HG03095 (cell line): ENCODE measurements around the gene SRD5A2.

Experiments used
- ATAC-seq: cut with Tn5 transposase; IDR thresholded peaks from one replicate; pipeline ENCODE4 v1.9.1; 2021; ENCODE audit warnings: moderate library complexity; ENCODE audit not compliant: unreplicated experiment

The SRD5A2 gene

DNA sequence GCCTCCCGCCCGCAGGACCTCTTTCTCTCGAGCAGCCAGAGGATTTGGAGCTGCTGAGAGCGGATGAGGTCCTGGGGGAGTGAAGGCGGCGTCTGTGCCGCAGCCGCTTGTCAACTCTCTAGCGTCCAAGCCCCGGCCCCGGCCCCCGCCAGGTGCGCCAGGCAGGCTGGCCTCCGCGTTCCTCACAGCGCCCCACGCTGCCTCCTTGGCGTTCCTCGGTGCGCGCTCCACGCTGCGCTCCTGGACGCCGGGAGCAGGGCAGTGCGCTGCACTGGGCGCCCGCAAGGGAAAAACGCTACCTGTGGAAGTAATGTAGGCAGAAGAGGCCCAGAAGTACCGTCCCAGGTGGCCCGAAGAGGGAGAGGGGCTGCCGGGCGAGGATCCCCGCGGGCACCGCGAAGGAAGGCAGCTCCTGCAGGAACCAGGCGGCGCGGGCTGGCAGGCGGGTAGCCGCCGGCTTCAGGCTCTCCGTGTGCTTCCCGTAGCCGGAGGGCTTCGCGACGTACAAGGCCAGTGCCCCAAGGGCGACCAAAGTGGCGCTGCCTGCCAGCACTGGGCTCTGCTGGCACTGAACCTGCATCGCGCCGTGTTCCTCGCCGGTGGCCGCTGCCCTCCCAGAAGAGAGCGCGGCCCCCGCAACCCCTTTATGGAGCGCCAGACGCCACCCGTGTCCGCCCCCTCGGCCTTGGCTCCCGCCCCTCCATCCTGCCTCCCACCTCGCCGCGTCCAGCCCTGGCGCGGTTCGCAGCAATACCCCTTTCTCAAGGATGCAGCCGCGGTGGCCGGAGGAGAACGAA, at the start of gene SRD5A2:
Gene SRD5A2 (minus strand): TSS at position 618 of the 797 bp plus-strand sequence. CDS start 38 bp downstream, at position 580.
- ATAC-seq, result no peak

GRCh38 chr2:31606509-31606908, 25.8 kb upstream of the SRD5A2 start:
- no peak for ATAC-seq

DNA sequence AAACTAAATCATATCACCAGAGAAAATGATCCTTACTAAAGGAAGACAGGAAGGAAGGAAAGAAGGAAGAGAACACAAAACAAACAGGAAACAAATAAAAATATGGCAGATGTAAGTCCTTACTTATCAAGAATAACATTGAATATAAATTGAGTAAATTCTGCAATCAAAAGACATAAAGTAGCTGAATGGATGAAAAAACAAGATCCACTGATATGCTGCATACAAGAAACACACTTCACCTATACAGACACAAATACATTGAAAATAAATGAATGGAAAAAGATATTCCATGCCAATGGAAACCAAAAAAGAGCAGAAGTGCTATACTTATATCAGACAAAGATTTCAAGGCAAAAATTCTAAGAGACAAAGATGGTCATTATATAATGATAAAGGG, 18.0 kb upstream of the SRD5A2 start:
- ATAC-seq, result no peak

DNA sequence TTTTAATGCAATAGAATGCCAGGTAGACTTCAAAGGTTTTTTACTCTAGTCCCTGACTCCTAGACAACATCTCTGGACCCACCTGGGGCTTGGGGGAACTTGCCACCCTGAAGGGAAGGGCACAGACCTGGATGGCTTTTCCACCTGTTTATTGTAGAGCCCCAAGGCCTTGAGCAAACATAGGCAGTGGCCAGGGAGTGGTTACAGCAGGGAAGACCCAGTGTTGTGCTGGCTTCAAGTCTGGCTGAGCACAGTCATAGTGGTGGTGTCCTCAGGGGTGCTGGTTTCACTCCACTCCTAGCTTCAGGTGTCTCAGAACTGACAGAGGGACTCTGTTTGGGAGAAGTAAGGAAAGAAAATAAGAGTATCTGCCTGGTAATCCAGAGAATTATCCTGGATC, 5.5 kb upstream of the SRD5A2 start:
- ATAC-seq, result no peak

GRCh38 chr2:31581124-31581795, 522 bp upstream of the SRD5A2 start:
- ATAC-seq, result no peak

DNA sequence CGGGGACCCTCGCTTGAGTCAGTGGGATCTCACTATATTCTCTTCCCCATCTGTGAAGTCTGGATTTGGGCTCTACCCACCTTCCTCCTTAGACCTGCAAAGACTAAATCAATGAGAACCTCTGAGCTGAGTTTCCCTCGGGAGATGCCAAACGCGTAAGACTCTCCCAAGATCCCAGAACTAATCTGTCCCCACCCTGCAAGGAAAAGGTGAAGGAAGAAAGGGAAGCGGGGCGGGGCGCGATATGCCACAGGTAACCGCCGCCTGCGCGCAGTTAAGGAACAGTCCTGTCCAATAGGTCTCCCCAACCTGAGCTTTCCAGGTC, 780 bp downstream of the SRD5A2 start:
- no peak for ATAC-seq

- ATAC-seq, result no peak
These were observed 2.4 kb downstream of the SRD5A2 start for GRCh38 chr2:31578316-31578715.

- no peak for ATAC-seq
These were observed 3.6 kb downstream of the SRD5A2 start for GRCh38 chr2:31577143-31577542.

DNA sequence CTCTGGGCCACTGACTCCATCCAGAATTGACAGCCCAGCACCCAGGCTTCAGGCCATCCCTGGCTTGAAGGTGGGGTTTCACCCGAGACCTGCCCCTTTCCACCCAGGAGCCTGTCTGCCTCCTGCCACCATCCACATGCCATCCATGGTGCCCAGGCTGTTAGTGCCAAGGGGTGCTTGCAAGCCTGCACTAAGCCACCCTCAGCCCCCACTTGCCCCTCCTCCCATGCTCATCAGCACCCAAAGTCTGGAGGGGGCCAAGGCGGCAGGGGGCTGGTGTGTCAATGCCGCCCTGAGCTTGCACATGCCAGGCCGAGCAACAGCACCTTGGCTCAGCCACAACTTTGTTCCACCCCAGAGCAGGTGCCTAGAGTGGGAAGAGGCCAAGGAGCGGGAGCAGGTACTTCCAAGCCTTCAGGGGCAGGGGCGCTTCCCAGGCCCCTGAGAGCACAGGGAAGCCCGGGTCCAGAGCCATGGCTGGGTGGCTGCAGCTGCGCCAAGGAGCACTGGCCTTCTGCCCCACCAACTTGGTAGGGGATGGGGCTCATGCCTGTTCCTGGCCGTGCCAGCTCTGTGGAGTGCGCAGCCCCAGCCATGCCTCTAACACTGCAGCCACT, 12.0 kb downstream of the SRD5A2 start:
- no peak for ATAC-seq

DNA sequence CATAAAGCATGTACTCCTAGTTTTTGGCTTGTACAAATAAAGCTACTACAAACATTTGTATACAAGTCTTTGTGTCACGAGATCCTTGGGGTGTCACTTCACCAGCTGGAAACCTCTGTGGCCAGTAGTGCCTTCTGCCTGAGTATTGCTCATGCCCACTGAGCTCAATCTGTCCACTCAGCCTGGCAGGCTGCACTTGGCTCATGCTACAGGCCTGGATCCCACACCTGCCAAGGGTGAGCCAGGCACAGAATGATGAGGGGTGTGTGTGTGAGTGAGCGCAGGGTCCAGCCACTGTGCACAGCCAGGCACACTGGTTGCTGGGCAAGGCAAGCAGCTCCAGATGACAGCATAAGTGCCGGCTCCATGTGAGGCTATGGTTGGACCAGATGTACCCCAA, 13.1 kb downstream of the SRD5A2 start:
- ATAC-seq, result no peak

GRCh38 chr2:31563273-31563839, 17.4 kb downstream of the SRD5A2 start:
- ATAC-seq, result no peak

- no peak for ATAC-seq
These were observed 18.9 kb downstream of the SRD5A2 start for GRCh38 chr2:31561823-31562222.

- ATAC-seq, result no peak
These were observed 22.1 kb downstream of the SRD5A2 start for GRCh38 chr2:31558401-31559295.

DNA sequence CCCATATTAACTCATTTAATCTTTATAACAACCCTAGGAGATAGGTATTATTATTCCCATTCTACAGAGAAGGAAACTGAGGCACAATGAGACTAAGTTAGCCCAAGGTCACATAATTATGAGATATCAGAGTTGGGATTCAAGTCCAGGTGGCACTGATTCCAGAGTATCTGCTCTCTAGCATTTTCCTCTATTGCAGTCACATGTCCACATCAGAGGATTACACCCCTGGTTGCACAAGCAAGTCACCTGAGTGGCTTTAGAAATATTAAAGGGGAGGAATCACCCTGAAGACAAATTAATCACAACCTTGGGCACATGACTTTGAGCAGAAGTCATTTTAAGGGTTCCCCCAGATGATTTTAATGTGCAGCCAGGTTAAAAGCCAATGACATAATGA, 23.8 kb downstream of the SRD5A2 start:
- no peak for ATAC-seq

GRCh38 chr2:31555967-31556706, 24.6 kb downstream of the SRD5A2 start:
- no peak for ATAC-seq

DNA sequence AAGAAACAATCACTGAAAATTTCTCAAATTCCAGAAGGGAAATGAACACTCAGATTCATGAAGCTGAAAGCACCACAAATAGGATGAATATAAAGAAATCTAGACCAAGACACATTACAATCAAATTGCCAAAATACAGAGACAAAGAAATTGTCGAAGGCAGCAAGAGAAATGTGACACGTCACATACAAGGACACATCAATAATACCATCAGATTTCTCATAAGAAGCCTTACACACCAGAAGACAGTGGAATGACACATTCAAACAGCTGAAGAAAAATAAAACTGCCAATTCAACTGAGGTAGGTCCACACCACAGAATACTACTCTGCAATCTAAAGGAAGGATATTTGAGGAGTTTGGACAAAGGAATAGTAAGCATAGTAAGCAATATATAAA, 27.4 kb downstream of the SRD5A2 start:
- ATAC-seq, result no peak

- no peak for ATAC-seq
These were observed 33.3 kb downstream of the SRD5A2 start for GRCh38 chr2:31547485-31547884.

DNA sequence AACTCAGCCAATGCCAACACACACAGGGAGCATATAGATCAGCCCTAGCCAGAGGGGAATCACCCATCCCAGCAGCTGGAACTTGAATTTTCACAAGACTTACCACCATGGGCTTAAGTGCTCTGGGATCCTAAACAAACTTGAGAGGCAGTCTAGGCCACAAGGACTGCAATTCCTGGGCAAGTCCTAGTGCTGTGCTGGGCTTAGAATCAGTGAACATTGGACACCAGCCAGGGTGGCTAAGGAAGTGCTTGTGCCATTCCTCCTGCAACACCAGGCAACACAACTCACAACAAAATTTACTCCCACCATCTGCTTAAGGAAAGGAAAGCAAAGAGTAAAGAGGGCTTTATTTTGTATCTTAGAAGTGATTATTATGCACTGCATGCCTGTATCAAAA, 38.9 kb downstream of the SRD5A2 start:
- ATAC-seq, result no peak

DNA sequence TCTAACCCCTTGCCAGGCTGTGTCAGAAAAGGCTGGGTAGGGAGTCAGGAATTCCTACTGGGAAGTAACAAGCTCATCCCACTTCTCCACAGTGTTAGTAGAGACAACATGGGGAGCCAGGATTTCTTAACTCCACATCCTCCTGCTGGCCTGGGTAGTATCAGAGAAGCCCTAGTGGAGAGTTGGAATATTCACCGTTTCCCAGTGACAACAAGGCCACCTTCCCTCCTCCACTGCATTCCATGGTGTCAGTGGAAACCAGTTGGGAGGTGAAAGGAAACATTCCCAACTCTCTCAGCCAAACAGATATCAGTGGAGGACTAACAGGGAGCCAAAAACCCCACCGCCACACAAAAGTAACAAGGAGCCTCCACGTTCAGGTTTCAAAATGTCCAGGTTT, 41.2 kb downstream of the SRD5A2 start:
- no peak for ATAC-seq

- ATAC-seq, result no peak
These were observed 45.0 kb downstream of the SRD5A2 start for GRCh38 chr2:31535768-31536167.
